H1 (cell line): ENCODE results near the gene FRMD7. TPM values are rescaled to one million over a fixed set of nuclear protein-coding genes. Genes with fewer than 3 reads are reported as not detected.

Experiments used
- CHD2 ChIP-seq: IDR thresholded peaks from 2 replicates; pipeline ENCODE4 v1.6.1; 2012; ENCODE audit warnings: low read length, improper control_type of control experiment
- EZH2 ChIP-seq: fragments of 200-600 bp; sonication (generic); IDR thresholded peaks from 2 replicates; pipeline ENCODE4 v1.7.1; 2012; ENCODE audit warnings: low read depth, mild to moderate bottlenecking, moderate library complexity, low read length, inconsistent platforms; ENCODE audit not compliant: severe bottlenecking
- HDAC2 ChIP-seq, 2 experiments: fragments of 300-600 bp in 1 of 2; sonication (generic) in 1 of 2; IDR thresholded peaks; 2 replicates each; pipeline ENCODE4 v1.6.1; 2011 to 2012; ENCODE audit warnings: low read depth in 2 of 2, low read length in 2 of 2, mild to moderate bottlenecking in 2 of 2, moderate library complexity in 2 of 2, borderline replicate concordance in 1 of 2, inconsistent platforms in 1 of 2
- MAFK ChIP-seq: IDR thresholded peaks from 2 replicates; pipeline ENCODE4 v1.6.1; 2012; ENCODE audit warnings: low read depth, mild to moderate bottlenecking, improper control_type of control experiment, low read length
- PHF8 ChIP-seq: fragments of 200-600 bp; sonication (generic); conservative IDR thresholded peaks from 2 replicates; pipeline ENCODE4 v1.7.1; 2012; ENCODE audit warnings: low read depth, mild to moderate bottlenecking, inconsistent platforms, low read length, moderate library complexity
- POLR2AphosphoS5 ChIP-seq: IDR thresholded peaks from 2 replicates; pipeline ENCODE4 v1.6.1; 2011; ENCODE audit warnings: low read depth, low read length
- RFX5 ChIP-seq: IDR thresholded peaks from 2 replicates; pipeline ENCODE4 v1.6.1; 2011; ENCODE audit warnings: low read depth, low read length, improper control_type of control experiment, borderline replicate concordance
- polyA plus RNA-seq, 7 experiments: library from polyadenylated mRNA; depleted of rRNA in 3 of 7; stranded (reverse) in 5 of 7; unstranded in 2 of 7; fragments of >200 nt in 5 of 7; fragments of 200-250 nt in 2 of 7; gene quantifications; 1 replicate in 5 of 7; 2 replicates in 1 of 7; 4 replicates in 1 of 7; pipeline versions ENCODE4 v1.2.1 to v1.2.3, GENCODE V29; 2011 to 2013; ENCODE audit warnings: missing spikeins in 2 of 7, mixed read lengths in 2 of 7
- total RNA-seq: library from RNA; stranded (reverse); fragmentation: NEBNext Ultra II Directional; extraction: Animal tissue kit (Norgen Biotek cat#: 25700); gene quantifications from 2 replicates; pipeline ENCODE4 v1.2.1, GENCODE V29; 2021

FRMD7 gene
- total and polyA plus RNA-seq, 2 of the 8 experiments (the other 6 are each of a cell fraction or from before 2014, with no cell fraction given), result not detected

DNA sequence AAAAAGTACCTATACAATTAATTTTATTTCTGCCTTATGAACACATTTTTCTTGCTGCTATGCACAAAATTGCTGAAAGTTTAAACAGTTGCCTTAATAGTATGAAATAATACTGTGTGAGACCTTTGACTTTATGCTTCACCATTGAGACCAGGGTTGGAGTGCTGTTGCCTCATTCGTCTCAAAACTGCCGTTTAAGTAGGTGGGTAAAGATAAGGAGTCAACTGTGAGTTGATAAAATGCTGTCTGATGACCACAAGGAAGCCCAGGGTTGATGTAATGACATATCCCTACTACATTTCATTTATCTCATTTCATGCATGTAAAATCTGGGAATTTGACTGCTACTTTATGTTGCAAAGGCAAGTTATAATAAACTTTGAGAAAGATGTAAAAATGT is 81.3 kb downstream of the FRMD7 start (continued):
- TF ChIP-seq POLR2AphosphoS5, result no peak
- no peak for TF ChIP-seq MAFK
- TF ChIP-seq RFX5, result no peak
- TF ChIP-seq PHF8, result no peak
- TF ChIP-seq CHD2, result no peak
- TF ChIP-seq EZH2, result no peak
- no peak for TF ChIP-seq HDAC2 (IDR thresholded peaks at IDR 0.05; ENCODE audit: borderline replicate concordance in 1 of 2, low read depth in 2 of 2, low read length in 2 of 2)
- TF ChIP-seq, all 59 proteins: peak for 0
